Activated B cell treated with CpG ODN at 0.5 μM for 24 hours (primary cell): ENCODE measurements around the gene MPP3. TPM values are rescaled to one million over a fixed set of nuclear protein-coding genes. Genes with fewer than 3 reads are reported as not detected.

Source experiments
- ATAC-seq: fragments of 200-7000 bp; cut with Tn5 transposase; one replicate; pipeline ENCODE4 v1.10.0; 2021; ENCODE audit warnings: low read depth, mild to moderate bottlenecking, moderate library complexity
- CTCF ChIA-PET: fragments of 350-600 bp; sonication (Branson Sonifier 250); formaldehyde crosslinking; loops from one replicate; lab custom pipeline; 2021; ENCODE audit warnings: antibody characterized with exemption; lab: Charles Lee
- POLR2A ChIA-PET: fragments of 350-600 bp; sonication (Branson Sonifier 250); formaldehyde crosslinking; loops from one replicate; lab custom pipeline; 2021; ENCODE audit warnings: antibody characterized with exemption; lab: Charles Lee
- DNase-seq: peaks from one replicate; pipeline ENCODE4 v3.0.0; 2022
- H3K27ac Mint-ChIP-seq: one replicate; pipeline ENCODE4 v1.8.0; 2020; ENCODE audit warnings: mixed read lengths
- H3K27me3 Mint-ChIP-seq: one replicate; pipeline ENCODE4 v1.8.0; 2021; ENCODE audit warnings: mixed read lengths
- H3K36me3 Mint-ChIP-seq: one replicate; pipeline ENCODE4 v1.8.0; 2021; ENCODE audit warnings: low read depth, mixed read lengths
- H3K4me1 Mint-ChIP-seq: one replicate; pipeline ENCODE4 v1.8.0; 2021; ENCODE audit warnings: mixed read lengths
- H3K4me3 Mint-ChIP-seq: one replicate; pipeline ENCODE4 v1.8.0; 2020; ENCODE audit warnings: mild to moderate bottlenecking, mixed read lengths
- H3K9me3 Mint-ChIP-seq: one replicate; pipeline ENCODE4 v1.8.0; 2020; ENCODE audit warnings: mixed read lengths
- intact Hi-C: fragments of 100-400 bp; cut with micrococcal nuclease; formaldehyde crosslinking; loops from one replicate; pipeline ENCODE4 v1.15.1; 2024
- total RNA-seq: library from RNA; stranded (reverse); gene quantifications from 2 replicates; pipeline ENCODE4 v1.2.3, GENCODE V29; 2022
- TF ChIP-seq, protein P1 (sequence below): fragments of 200-600 bp; IDR thresholded peaks from one replicate; pipeline ENCODE4 v1.8.0; 2022; ENCODE audit warnings: antibody characterized with exemption, mild to moderate bottlenecking

MPP3 gene
- total RNA-seq, 1 donor from 2014 or later: not detected

DNA sequence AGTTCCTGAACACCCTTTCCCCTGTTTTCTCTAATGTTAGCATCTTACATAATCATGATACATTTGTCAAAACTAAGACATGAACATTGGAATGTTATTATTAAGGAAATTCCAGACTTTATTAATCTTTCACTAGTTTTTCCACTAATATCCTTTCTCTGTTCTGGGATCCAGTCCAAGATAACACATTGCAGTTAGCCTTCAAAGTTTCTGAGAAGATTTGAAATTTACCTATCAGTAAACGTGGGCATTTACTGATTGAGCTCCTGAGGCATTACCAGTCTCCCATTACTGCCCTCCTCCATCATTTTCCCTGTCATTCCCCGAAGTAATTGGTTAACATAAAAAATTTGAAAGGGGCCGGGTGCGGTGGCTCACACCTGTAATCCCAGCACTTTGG, 8.3 kb upstream of the MPP3 start:
- intact Hi-C loops: no loop called here
- peaks cover 7% of the 10 kb centered on the region for H3K27me3 Mint-ChIP-seq
- DNase-seq (no peak), ATAC-seq (no peak)
- no peak overlapping the region for H3K4me3 Mint-ChIP-seq
- ChIA-PET CTCF (no interaction called here), POLR2A (no interaction called here)
- no peaks in the 10 kb centered on the region for H3K9me3 Mint-ChIP-seq
- no peaks in the 10 kb centered on the region for H3K36me3 Mint-ChIP-seq
- no peaks in the 10 kb centered on the region for H3K4me1 Mint-ChIP-seq
- no peak overlapping the region for H3K27ac Mint-ChIP-seq
- TF ChIP-seq, protein P1, sequence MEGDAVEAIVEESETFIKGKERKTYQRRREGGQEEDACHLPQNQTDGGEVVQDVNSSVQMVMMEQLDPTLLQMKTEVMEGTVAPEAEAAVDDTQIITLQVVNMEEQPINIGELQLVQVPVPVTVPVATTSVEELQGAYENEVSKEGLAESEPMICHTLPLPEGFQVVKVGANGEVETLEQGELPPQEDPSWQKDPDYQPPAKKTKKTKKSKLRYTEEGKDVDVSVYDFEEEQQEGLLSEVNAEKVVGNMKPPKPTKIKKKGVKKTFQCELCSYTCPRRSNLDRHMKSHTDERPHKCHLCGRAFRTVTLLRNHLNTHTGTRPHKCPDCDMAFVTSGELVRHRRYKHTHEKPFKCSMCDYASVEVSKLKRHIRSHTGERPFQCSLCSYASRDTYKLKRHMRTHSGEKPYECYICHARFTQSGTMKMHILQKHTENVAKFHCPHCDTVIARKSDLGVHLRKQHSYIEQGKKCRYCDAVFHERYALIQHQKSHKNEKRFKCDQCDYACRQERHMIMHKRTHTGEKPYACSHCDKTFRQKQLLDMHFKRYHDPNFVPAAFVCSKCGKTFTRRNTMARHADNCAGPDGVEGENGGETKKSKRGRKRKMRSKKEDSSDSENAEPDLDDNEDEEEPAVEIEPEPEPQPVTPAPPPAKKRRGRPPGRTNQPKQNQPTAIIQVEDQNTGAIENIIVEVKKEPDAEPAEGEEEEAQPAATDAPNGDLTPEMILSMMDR: no peak

DNA sequence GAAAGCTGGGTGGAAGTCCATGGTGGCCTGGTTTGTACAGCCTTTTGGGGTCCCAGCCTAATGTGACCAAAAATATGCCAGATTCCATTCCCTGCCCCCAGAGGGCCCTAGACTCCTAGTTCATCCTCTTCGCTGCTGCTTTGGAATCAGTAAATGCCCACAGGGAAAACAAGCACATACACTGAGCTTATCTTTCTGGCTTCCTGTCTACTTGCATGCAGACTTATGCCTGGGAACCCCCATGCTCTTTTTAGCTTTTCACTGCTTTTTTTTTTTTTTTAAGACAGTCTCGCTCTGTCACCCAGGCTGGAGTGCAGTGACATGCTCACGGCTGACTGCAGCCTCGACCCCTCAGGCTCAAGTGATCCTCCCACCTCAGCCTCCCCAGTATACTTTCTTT, 7.9 kb upstream of the MPP3 start:
- intact Hi-C loops: no loop called here
- H3K27me3 Mint-ChIP-seq: peaks cover 11% of the 10 kb centered on the region
- POLR2A ChIA-PET: no interaction called here
- H3K9me3 Mint-ChIP-seq: no peaks in the 10 kb centered on the region
- no peak overlapping the region for H3K4me3 Mint-ChIP-seq
- H3K36me3 Mint-ChIP-seq: no peaks in the 10 kb centered on the region
- DNase-seq (no peak), ATAC-seq (no peak)
- H3K27ac Mint-ChIP-seq: no peak overlapping the region
- H3K4me1 Mint-ChIP-seq: no peaks in the 10 kb centered on the region
- TF ChIP-seq, protein P1: no peak
- CTCF ChIA-PET: no interaction called here

DNA sequence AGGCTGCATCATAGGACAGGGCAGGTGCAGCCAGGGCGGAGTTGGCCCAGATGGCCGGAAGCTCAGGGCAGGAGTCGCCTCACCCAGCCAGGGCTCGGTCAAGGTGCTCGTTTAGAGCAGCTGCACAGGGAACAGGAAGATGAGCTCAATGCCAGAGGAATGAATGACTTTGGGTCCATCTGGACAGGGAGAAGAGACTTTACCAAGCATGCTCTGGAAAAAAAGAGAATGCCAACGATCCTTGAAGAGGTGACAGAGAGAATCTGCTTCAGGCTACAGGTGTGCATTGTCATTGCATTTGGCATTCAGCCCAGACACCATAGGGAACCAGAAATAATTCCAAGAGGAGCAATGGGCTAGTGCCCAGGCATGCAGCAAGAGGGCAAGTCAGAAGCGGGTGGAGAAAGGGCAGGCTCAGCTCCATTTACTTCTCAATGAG, 6.7 kb upstream of the MPP3 start:
- Mint-ChIP-seq H3K27me3 (peaks cover 16% of the 10 kb centered on the region), H3K27ac (no peak overlapping the region), H3K9me3 (no peaks in the 10 kb centered on the region), H3K36me3 (no peaks in the 10 kb centered on the region), H3K4me1 (no peaks in the 10 kb centered on the region), H3K4me3 (no peak overlapping the region)
- no peak for DNase-seq
- TF ChIP-seq, protein P1: no peak
- ATAC-seq: no peak
- POLR2A ChIA-PET: no interaction called here
- intact Hi-C loops: no loop called here
- CTCF ChIA-PET: no interaction called here

DNA sequence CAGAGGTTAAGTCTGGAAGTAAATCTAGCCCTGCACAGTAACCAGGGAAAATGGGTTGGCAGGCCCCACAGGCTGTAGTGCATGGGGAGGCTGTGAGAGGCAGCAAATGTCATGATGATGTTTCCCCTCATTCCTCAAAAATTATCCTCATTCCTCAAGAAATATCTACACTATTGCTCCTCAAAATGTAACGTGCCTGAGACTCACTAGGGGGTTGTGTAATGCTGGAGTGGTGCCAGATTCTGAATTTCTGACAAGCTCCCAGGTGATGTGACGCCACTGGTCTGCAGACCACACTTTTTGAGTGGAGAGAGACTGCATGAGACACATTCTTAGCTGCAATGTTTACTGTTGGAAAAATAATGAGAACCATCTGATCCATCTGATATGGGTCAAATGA, 1.2 kb upstream of the MPP3 start:
- DNase-seq (no peak), ATAC-seq (no peak)
- H3K4me1 Mint-ChIP-seq: peaks cover 10% of the 10 kb centered on the region
- ChIA-PET POLR2A (no interaction called here), CTCF (no interaction called here)
- peak overlapping the region; percentile 81 for H3K4me3 Mint-ChIP-seq
- intact Hi-C loops: loop anchor here (5.0 kb wide), 1 partner anchor 52 kb away; the partner anchor contains the start of gene CFAP97D1
- no peak overlapping the region for H3K27ac Mint-ChIP-seq
- no peaks in the 10 kb centered on the region for H3K9me3 Mint-ChIP-seq
- TF ChIP-seq, protein P1: no peak
- no peaks in the 10 kb centered on the region for H3K36me3 Mint-ChIP-seq
- peaks cover 53% of the 10 kb centered on the region for H3K27me3 Mint-ChIP-seq

DNA sequence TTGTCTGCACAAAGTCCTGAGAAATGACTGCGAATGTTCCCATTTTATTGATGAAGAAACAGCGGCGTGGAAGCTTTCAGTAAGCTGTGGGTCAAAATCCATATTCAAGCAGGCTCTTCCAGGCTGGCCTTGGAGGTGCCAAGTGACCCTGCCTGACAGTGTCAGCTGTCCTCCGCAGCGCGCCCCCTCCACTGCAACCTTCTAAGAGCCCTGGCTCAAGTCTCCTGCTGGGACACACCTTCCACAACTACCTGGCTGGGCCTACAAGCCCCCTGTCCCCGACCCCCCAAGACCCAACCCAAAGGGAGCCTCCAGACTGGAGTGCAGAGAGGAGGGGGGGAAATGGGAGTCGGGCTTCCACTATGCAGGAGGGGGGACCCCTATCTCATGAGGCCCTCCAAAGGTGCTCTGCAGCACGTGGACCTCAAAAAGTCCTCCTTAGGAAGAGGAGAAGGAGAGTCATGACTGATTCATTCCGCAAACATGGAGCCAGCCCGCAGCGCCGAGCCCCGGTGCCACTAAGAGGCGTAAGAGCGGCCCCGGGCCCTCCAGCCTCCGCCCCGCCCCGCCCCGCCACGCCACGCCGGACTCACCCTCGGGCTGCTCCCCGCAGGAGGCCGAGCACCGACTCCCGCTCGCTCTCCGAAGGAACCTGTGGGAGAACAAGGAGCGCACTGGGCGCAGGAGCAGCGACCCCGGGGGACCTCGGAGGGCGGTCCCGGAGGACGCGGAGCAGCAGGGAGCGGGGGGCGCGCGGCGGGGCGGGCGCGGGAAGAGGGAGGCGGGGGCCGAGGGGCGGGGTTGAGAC, 574 bp downstream of the MPP3 start:
- no peak overlapping the region for H3K27ac Mint-ChIP-seq
- H3K27me3 Mint-ChIP-seq: peaks cover 56% of the 10 kb centered on the region
- DNase-seq (no peak), ATAC-seq (peak; percentile 25)
- ChIA-PET CTCF (no interaction called here), POLR2A (no interaction called here)
- TF ChIP-seq, protein P1: no peak
- H3K4me3 Mint-ChIP-seq: peak overlapping the region; percentile 72
- no peaks in the 10 kb centered on the region for H3K9me3 Mint-ChIP-seq
- intact Hi-C loops: loop anchor here (5.0 kb wide), 1 partner anchor 50 kb away; the partner anchor contains the start of gene CFAP97D1
- peaks cover 10% of the 10 kb centered on the region for H3K4me1 Mint-ChIP-seq
- H3K36me3 Mint-ChIP-seq: no peaks in the 10 kb centered on the region
